OCI-M1 (cell line): ENCODE results near the gene HSF4.
"Not testable (repeated sequence)": the region's sequence is repeated elsewhere in the genome, so short reads cannot be mapped to it uniquely, and the experiment has no call there.

ENCODE experiments used
- DNase-seq: peaks from one replicate; lab custom pipeline; 2025; lab: John Stamatoyannopoulos, UW

HSF4 gene

GRCh38 chr16:67164599-67165061 lies at the start of gene HSF4:
HSF4 (plus strand) TSS chr16:67164745; CDS start chr16:67164812, 67 bp downstream.
- DNase-seq, result peak; percentile 70

GRCh38 chr16:67114793-67115192 lies 49.8 kb upstream of the HSF4 start:
- no peak for DNase-seq

- no peak for DNase-seq
These were observed 48.9 kb upstream of the HSF4 start for GRCh38 chr16:67115639-67116038.

GRCh38 chr16:67116388-67117311 lies 47.9 kb upstream of the HSF4 start:
- DNase-seq, result no peak

GRCh38 chr16:67117716-67118115 lies 46.8 kb upstream of the HSF4 start:
- DNase-seq, result no peak

GRCh38 chr16:67120025-67120424 lies 44.5 kb upstream of the HSF4 start:
- no peak for DNase-seq

GRCh38 chr16:67122799-67123198 lies 41.7 kb upstream of the HSF4 start:
- not testable (repeated sequence) for DNase-seq

GRCh38 chr16:67128417-67128816 lies 36.1 kb upstream of the HSF4 start:
- DNase-seq, result no peak

- DNase-seq, result no peak
These were observed 35.7 kb upstream of the HSF4 start for GRCh38 chr16:67128887-67129286.

- no peak for DNase-seq
These were observed 35.1 kb upstream of the HSF4 start for GRCh38 chr16:67129422-67129821.

- no peak for DNase-seq
These were observed 26.9 kb upstream of the HSF4 start for GRCh38 chr16:67137605-67138004.

GRCh38 chr16:67141391-67141790 lies 23.2 kb upstream of the HSF4 start:
- DNase-seq, result no peak

GRCh38 chr16:67142342-67142741 lies 22.2 kb upstream of the HSF4 start:
- DNase-seq, result no peak

- no peak for DNase-seq
These were observed 19.6 kb upstream of the HSF4 start for GRCh38 chr16:67144943-67145342.

- no peak for DNase-seq
These were observed 18.8 kb upstream of the HSF4 start for GRCh38 chr16:67145746-67146145.

GRCh38 chr16:67146523-67147357 lies 17.8 kb upstream of the HSF4 start:
- DNase-seq, result no peak

GRCh38 chr16:67147437-67148140 lies 17.0 kb upstream of the HSF4 start:
- no peak for DNase-seq

- DNase-seq, result no peak
These were observed 16.3 kb upstream of the HSF4 start for GRCh38 chr16:67148221-67148620.

GRCh38 chr16:67148656-67149275 lies 15.8 kb upstream of the HSF4 start:
- no peak for DNase-seq

- no peak for DNase-seq
These were observed 15.1 kb upstream of the HSF4 start for GRCh38 chr16:67149276-67150046.
